Activated CD8-positive, alpha-beta T cell treated with anti-CD3 and anti-CD28 coated beads for 36 hours (primary cell): ENCODE data around the gene IVL. TPM values are rescaled to one million over a fixed set of nuclear protein-coding genes. Genes with fewer than 3 reads are reported as not detected.

Experiments
- ATAC-seq: fragments of 200-7000 bp; cut with Tn5 transposase; one replicate; pipeline ENCODE4 v1.10.0; 2021; ENCODE audit warnings: mild to moderate bottlenecking, moderate library complexity
- CTCF ChIA-PET: fragments of 350-600 bp; sonication (Branson Sonifier 250); formaldehyde crosslinking; loops from one replicate; lab custom pipeline; 2021; ENCODE audit warnings: antibody characterized with exemption; lab: Charles Lee
- POLR2A ChIA-PET: fragments of 350-600 bp; sonication (Branson Sonifier 250); formaldehyde crosslinking; loops from one replicate; lab custom pipeline; 2021; ENCODE audit warnings: antibody characterized with exemption; lab: Charles Lee
- DNase-seq: peaks from one replicate; pipeline ENCODE4 v3.0.0-alpha.2; 2020
- H3K27ac Mint-ChIP-seq: one replicate; pipeline ENCODE4 v1.8.0; 2021; ENCODE audit warnings: mild to moderate bottlenecking, mixed read lengths
- H3K27me3 Mint-ChIP-seq: one replicate; pipeline ENCODE4 v1.8.0; 2021; ENCODE audit warnings: mixed read lengths
- H3K36me3 Mint-ChIP-seq: one replicate; pipeline ENCODE4 v1.8.0; 2021; ENCODE audit warnings: low read depth, mixed read lengths
- H3K4me1 Mint-ChIP-seq: one replicate; pipeline ENCODE4 v1.8.0; 2021; ENCODE audit warnings: low read depth, mixed read lengths
- H3K4me3 Mint-ChIP-seq: one replicate; pipeline ENCODE4 v1.8.0; 2021; ENCODE audit warnings: mild to moderate bottlenecking, moderate library complexity, mixed read lengths
- H3K9me3 Mint-ChIP-seq: one replicate; pipeline ENCODE4 v1.8.0; 2021; ENCODE audit warnings: mixed read lengths
- intact Hi-C: fragments of 100-400 bp; cut with micrococcal nuclease; formaldehyde crosslinking; loops from one replicate; pipeline ENCODE4 v1.10.0; 2022
- total RNA-seq, 2 experiments: library from RNA; stranded (reverse); gene quantifications; one replicate each; pipeline ENCODE4 v1.2.3, GENCODE V29; 2021
- TF ChIP-seq, protein P1 (sequence below): fragments of 200-600 bp; IDR thresholded peaks from one replicate; pipeline ENCODE4 v1.8.0; 2022; ENCODE audit warnings: antibody characterized with exemption, mild to moderate bottlenecking

The IVL gene
- total RNA-seq, 2 experiments from 2014 or later = not detected

DNA sequence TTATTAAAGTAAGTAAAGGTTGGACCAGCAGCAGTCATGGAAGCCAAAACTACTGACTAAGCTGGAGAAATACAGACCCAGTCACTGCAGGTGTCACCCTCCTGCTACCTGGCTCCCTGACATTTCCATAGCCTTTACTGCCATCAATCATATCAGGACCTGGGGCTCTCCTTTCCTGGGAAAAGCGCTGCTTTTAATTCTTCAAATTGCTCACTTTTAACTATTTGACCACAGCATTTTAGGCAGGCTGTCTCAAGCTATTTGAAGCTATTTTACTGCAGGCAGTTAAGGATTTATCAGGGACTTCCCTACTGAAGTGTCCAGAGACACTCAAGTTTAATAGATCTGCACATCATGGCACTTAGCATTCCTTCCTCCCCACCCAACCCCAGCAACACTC is 4.1 kb downstream of the IVL start:
- POLR2A ChIA-PET = no interaction called here
- DNase-seq = no peak
- Mint-ChIP-seq H3K4me1 (peaks cover 6% of the 10 kb centered on the region), H3K9me3 (no peaks in the 10 kb centered on the region), H3K27ac (no peak overlapping the region), H3K27me3 (peaks cover 36% of the 10 kb centered on the region), H3K4me3 (no peak overlapping the region), H3K36me3 (no peaks in the 10 kb centered on the region)
- TF ChIP-seq, protein P1, sequence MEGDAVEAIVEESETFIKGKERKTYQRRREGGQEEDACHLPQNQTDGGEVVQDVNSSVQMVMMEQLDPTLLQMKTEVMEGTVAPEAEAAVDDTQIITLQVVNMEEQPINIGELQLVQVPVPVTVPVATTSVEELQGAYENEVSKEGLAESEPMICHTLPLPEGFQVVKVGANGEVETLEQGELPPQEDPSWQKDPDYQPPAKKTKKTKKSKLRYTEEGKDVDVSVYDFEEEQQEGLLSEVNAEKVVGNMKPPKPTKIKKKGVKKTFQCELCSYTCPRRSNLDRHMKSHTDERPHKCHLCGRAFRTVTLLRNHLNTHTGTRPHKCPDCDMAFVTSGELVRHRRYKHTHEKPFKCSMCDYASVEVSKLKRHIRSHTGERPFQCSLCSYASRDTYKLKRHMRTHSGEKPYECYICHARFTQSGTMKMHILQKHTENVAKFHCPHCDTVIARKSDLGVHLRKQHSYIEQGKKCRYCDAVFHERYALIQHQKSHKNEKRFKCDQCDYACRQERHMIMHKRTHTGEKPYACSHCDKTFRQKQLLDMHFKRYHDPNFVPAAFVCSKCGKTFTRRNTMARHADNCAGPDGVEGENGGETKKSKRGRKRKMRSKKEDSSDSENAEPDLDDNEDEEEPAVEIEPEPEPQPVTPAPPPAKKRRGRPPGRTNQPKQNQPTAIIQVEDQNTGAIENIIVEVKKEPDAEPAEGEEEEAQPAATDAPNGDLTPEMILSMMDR = no peak
- no peak for ATAC-seq
- CTCF ChIA-PET = interaction anchor here (2.1 kb wide), 1 partner anchor 14 kb away, joined by 7 read pairs; no protein-coding TSS in a partner anchor
- intact Hi-C loops = no loop called here

GRCh38 chr1:152912900-152913299 is 4.6 kb downstream of the IVL start:
- peaks cover 3% of the 10 kb centered on the region for H3K4me1 Mint-ChIP-seq
- H3K27ac Mint-ChIP-seq = no peak overlapping the region
- intact Hi-C loops = no loop called here
- DNase-seq (no peak), ATAC-seq (no peak)
- peaks cover 35% of the 10 kb centered on the region for H3K27me3 Mint-ChIP-seq
- TF ChIP-seq, protein P1 = no peak
- CTCF ChIA-PET = interaction anchor here (2.1 kb wide), 1 partner anchor 13 kb away, joined by 7 read pairs; no protein-coding TSS in a partner anchor
- H3K36me3 Mint-ChIP-seq = no peaks in the 10 kb centered on the region
- H3K9me3 Mint-ChIP-seq = no peaks in the 10 kb centered on the region
- POLR2A ChIA-PET = no interaction called here
- no peak overlapping the region for H3K4me3 Mint-ChIP-seq

DNA sequence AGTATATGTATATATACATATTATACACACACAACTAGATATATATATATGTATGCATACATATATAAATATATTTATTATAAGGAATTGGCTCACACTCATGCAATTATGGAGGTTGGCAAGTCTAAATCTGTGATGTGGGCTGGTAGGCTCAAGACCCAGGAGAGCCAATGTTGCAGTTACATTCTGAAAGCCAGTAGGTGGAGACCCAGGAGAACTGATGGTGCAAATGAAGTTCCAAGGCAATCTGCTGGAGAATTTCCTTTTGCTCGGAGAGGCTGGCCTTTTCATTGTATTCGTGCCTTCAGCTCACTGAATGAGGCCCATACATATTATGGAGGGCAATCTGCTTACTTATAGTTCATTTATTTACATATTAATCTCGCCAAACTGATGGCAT is 9.4 kb downstream of the IVL start:
- ChIA-PET POLR2A (no interaction called here), CTCF (no interaction called here)
- Mint-ChIP-seq H3K27me3 (peaks cover 19% of the 10 kb centered on the region), H3K36me3 (no peaks in the 10 kb centered on the region), H3K4me1 (no peaks in the 10 kb centered on the region), H3K4me3 (no peak overlapping the region), H3K9me3 (no peaks in the 10 kb centered on the region), H3K27ac (no peak overlapping the region)
- intact Hi-C loops = no loop called here
- TF ChIP-seq, protein P1 = no peak
- DNase-seq (no peak), ATAC-seq (no peak)

GRCh38 chr1:152919071-152919470 is 10.7 kb downstream of the IVL start:
- Mint-ChIP-seq H3K4me1 (no peaks in the 10 kb centered on the region), H3K27ac (no peak overlapping the region), H3K4me3 (no peak overlapping the region), H3K36me3 (no peaks in the 10 kb centered on the region), H3K27me3 (peaks cover 16% of the 10 kb centered on the region), H3K9me3 (no peaks in the 10 kb centered on the region)
- TF ChIP-seq, protein P1 = no peak
- intact Hi-C loops = no loop called here
- ATAC-seq (no peak), DNase-seq (no peak)
- POLR2A ChIA-PET = no interaction called here
- CTCF ChIA-PET = no interaction called here

DNA sequence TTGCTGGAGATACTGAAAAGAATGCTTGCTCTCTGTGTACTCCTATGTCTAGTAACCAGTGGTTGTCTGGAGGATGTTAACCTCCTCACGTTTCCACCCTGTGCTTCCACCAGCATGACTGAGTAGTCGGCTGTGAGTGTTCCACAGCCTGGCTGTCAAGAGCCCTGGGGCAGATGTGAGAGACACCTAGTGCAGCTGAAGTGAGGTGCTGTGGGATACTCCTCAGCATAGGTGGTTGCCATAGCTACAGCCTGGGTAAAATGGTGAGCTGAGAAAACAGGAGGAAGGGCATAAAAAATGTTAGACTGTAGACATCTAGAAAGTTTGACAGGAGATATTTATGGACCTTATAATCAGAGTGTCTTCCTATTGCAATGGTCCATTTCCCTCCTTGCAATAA is 15.8 kb downstream of the IVL start:
- Mint-ChIP-seq H3K27me3 (peaks cover 11% of the 10 kb centered on the region), H3K4me1 (no peaks in the 10 kb centered on the region), H3K9me3 (no peaks in the 10 kb centered on the region), H3K27ac (no peak overlapping the region), H3K4me3 (no peak overlapping the region), H3K36me3 (no peaks in the 10 kb centered on the region)
- TF ChIP-seq, protein P1 = no peak
- no peak for DNase-seq
- intact Hi-C loops = no loop called here
- ATAC-seq = no peak
- ChIA-PET CTCF (no interaction called here), POLR2A (no interaction called here)
